Activated CD8-positive, alpha-beta memory T cell treated with anti-CD3 and anti-CD28 coated beads, Interleukin-2, amount 10 ng/mL, durations not matched to agents 7 days and 5 days (primary cell): ENCODE measurements around the gene ASXL3. TPM values are rescaled to one million over a fixed set of nuclear protein-coding genes. Genes with fewer than 3 reads are reported as not detected.

ENCODE experiments used
- ATAC-seq: fragments of 150-1000 bp; cut with Tn5 transposase; one replicate; pipeline ENCODE4 v1.10.0; 2021; ENCODE audit warnings: moderate library complexity
- CTCF ChIA-PET: fragments of 350-600 bp; sonication (Branson Sonifier 250); formaldehyde crosslinking; loops from one replicate; lab custom pipeline; 2021; ENCODE audit warnings: antibody characterized with exemption; lab: Charles Lee
- DNase-seq: peaks from one replicate; pipeline ENCODE4 v3.0.0-alpha.2; 2020
- H3K27ac Mint-ChIP-seq: one replicate; pipeline ENCODE4 v1.8.0; 2021; ENCODE audit warnings: mild to moderate bottlenecking, mixed read lengths
- H3K27me3 Mint-ChIP-seq: one replicate; pipeline ENCODE4 v1.8.0; 2021; ENCODE audit warnings: mixed read lengths
- H3K36me3 Mint-ChIP-seq: one replicate; pipeline ENCODE4 v1.8.0; 2021; ENCODE audit warnings: mild to moderate bottlenecking, mixed read lengths
- H3K4me1 Mint-ChIP-seq: one replicate; pipeline ENCODE4 v1.8.0; 2021; ENCODE audit warnings: mixed read lengths
- H3K4me3 Mint-ChIP-seq: one replicate; pipeline ENCODE4 v1.8.0; 2021; ENCODE audit warnings: mild to moderate bottlenecking, moderate library complexity, mixed read lengths
- H3K9me3 Mint-ChIP-seq: one replicate; pipeline ENCODE4 v1.8.0; 2022; ENCODE audit warnings: low read depth, mixed read lengths
- total RNA-seq, 2 experiments: library from RNA; stranded (reverse); gene quantifications; one replicate each; pipeline ENCODE4 v1.2.3, GENCODE V29; 2021

Gene ASXL3
- total RNA-seq, 2 experiments from 2014 or later: not detected

GRCh38 chr18:33696332-33697162 is 118.5 kb downstream of the ASXL3 start:
- no peaks in the 10 kb centered on the region for H3K4me1 Mint-ChIP-seq
- no peak for DNase-seq
- H3K36me3 Mint-ChIP-seq: no peaks in the 10 kb centered on the region
- CTCF ChIA-PET: no interaction called here
- no peaks in the 10 kb centered on the region for H3K27me3 Mint-ChIP-seq
- no peak overlapping the region for H3K27ac Mint-ChIP-seq
- no peak overlapping the region for H3K4me3 Mint-ChIP-seq
- no peaks in the 10 kb centered on the region for H3K9me3 Mint-ChIP-seq
- ATAC-seq: no peak

GRCh38 chr18:33697498-33697897 is 119.5 kb downstream of the ASXL3 start:
- Mint-ChIP-seq H3K4me3 (no peak overlapping the region), H3K27me3 (no peaks in the 10 kb centered on the region), H3K36me3 (no peaks in the 10 kb centered on the region), H3K9me3 (no peaks in the 10 kb centered on the region), H3K27ac (no peak overlapping the region), H3K4me1 (no peaks in the 10 kb centered on the region)
- DNase-seq (no peak), ATAC-seq (no peak)
- CTCF ChIA-PET: no interaction called here

GRCh38 chr18:33699372-33699771 is 121.4 kb downstream of the ASXL3 start:
- no peak overlapping the region for H3K27ac Mint-ChIP-seq
- H3K9me3 Mint-ChIP-seq: no peaks in the 10 kb centered on the region
- no peaks in the 10 kb centered on the region for H3K4me1 Mint-ChIP-seq
- CTCF ChIA-PET: no interaction called here
- H3K4me3 Mint-ChIP-seq: no peak overlapping the region
- ATAC-seq: no peak
- DNase-seq: no peak
- no peaks in the 10 kb centered on the region for H3K27me3 Mint-ChIP-seq
- no peaks in the 10 kb centered on the region for H3K36me3 Mint-ChIP-seq

GRCh38 chr18:33700513-33700976 is 122.5 kb downstream of the ASXL3 start:
- Mint-ChIP-seq H3K4me1 (no peaks in the 10 kb centered on the region), H3K36me3 (no peaks in the 10 kb centered on the region), H3K4me3 (no peak overlapping the region), H3K27ac (no peak overlapping the region), H3K27me3 (no peaks in the 10 kb centered on the region), H3K9me3 (no peaks in the 10 kb centered on the region)
- DNase-seq (no peak), ATAC-seq (no peak)
- CTCF ChIA-PET: no interaction called here

- Mint-ChIP-seq H3K36me3 (no peaks in the 10 kb centered on the region), H3K4me1 (no peaks in the 10 kb centered on the region), H3K4me3 (no peak overlapping the region), H3K27me3 (no peaks in the 10 kb centered on the region), H3K27ac (no peak overlapping the region), H3K9me3 (no peaks in the 10 kb centered on the region)
- no peak for ATAC-seq
- DNase-seq: no peak
- CTCF ChIA-PET: no interaction called here
Observed at GRCh38 chr18:33702625-33703024, 124.6 kb downstream of the ASXL3 start.

- CTCF ChIA-PET: no interaction called here
- Mint-ChIP-seq H3K36me3 (no peaks in the 10 kb centered on the region), H3K27me3 (no peaks in the 10 kb centered on the region), H3K4me1 (no peaks in the 10 kb centered on the region), H3K9me3 (peaks cover 2% of the 10 kb centered on the region), H3K4me3 (no peak overlapping the region), H3K27ac (no peak overlapping the region)
- ATAC-seq (no peak), DNase-seq (no peak)
Observed at GRCh38 chr18:33706391-33706790, 128.4 kb downstream of the ASXL3 start.

- H3K27ac Mint-ChIP-seq: no peak overlapping the region
- H3K36me3 Mint-ChIP-seq: no peaks in the 10 kb centered on the region
- no peak overlapping the region for H3K4me3 Mint-ChIP-seq
- no peaks in the 10 kb centered on the region for H3K4me1 Mint-ChIP-seq
- ATAC-seq (no peak), DNase-seq (no peak)
- no peaks in the 10 kb centered on the region for H3K27me3 Mint-ChIP-seq
- H3K9me3 Mint-ChIP-seq: peaks cover 2% of the 10 kb centered on the region
- CTCF ChIA-PET: no interaction called here
Observed at GRCh38 chr18:33708876-33709275, 130.9 kb downstream of the ASXL3 start.

GRCh38 chr18:33710269-33710668 is 132.2 kb downstream of the ASXL3 start:
- no peaks in the 10 kb centered on the region for H3K36me3 Mint-ChIP-seq
- CTCF ChIA-PET: no interaction called here
- H3K4me1 Mint-ChIP-seq: no peaks in the 10 kb centered on the region
- H3K9me3 Mint-ChIP-seq: peaks cover 6% of the 10 kb centered on the region
- H3K4me3 Mint-ChIP-seq: no peak overlapping the region
- DNase-seq (no peak), ATAC-seq (no peak)
- H3K27me3 Mint-ChIP-seq: no peaks in the 10 kb centered on the region
- H3K27ac Mint-ChIP-seq: no peak overlapping the region

- no peak for ATAC-seq
- Mint-ChIP-seq H3K4me1 (no peaks in the 10 kb centered on the region), H3K36me3 (no peaks in the 10 kb centered on the region), H3K4me3 (no peak overlapping the region), H3K9me3 (peaks cover 6% of the 10 kb centered on the region), H3K27me3 (no peaks in the 10 kb centered on the region), H3K27ac (no peak overlapping the region)
- DNase-seq: no peak
- CTCF ChIA-PET: no interaction called here
Observed at GRCh38 chr18:33711514-33711913, 133.5 kb downstream of the ASXL3 start.

- ATAC-seq (no peak), DNase-seq (no peak)
- Mint-ChIP-seq H3K4me1 (no peaks in the 10 kb centered on the region), H3K36me3 (no peaks in the 10 kb centered on the region), H3K4me3 (no peak overlapping the region), H3K27ac (no peak overlapping the region), H3K27me3 (no peaks in the 10 kb centered on the region), H3K9me3 (peaks cover 6% of the 10 kb centered on the region)
- CTCF ChIA-PET: no interaction called here
Observed at GRCh38 chr18:33712719-33713118, 134.7 kb downstream of the ASXL3 start.

GRCh38 chr18:33716061-33716683 is 138.2 kb downstream of the ASXL3 start:
- no peak for ATAC-seq
- DNase-seq: no peak
- H3K9me3 Mint-ChIP-seq: peaks cover 4% of the 10 kb centered on the region
- H3K27ac Mint-ChIP-seq: no peak overlapping the region
- H3K36me3 Mint-ChIP-seq: no peaks in the 10 kb centered on the region
- H3K4me1 Mint-ChIP-seq: no peaks in the 10 kb centered on the region
- no peak overlapping the region for H3K4me3 Mint-ChIP-seq
- CTCF ChIA-PET: no interaction called here
- H3K27me3 Mint-ChIP-seq: no peaks in the 10 kb centered on the region

GRCh38 chr18:33717339-33717738 is 139.3 kb downstream of the ASXL3 start:
- Mint-ChIP-seq H3K4me1 (no peaks in the 10 kb centered on the region), H3K27ac (no peak overlapping the region), H3K9me3 (peaks cover 9% of the 10 kb centered on the region), H3K27me3 (no peaks in the 10 kb centered on the region), H3K36me3 (no peaks in the 10 kb centered on the region), H3K4me3 (no peak overlapping the region)
- CTCF ChIA-PET: no interaction called here
- DNase-seq: no peak
- ATAC-seq: no peak

- CTCF ChIA-PET: no interaction called here
- no peak for ATAC-seq
Observed at GRCh38 chr18:33720133-33720532, 142.1 kb downstream of the ASXL3 start.

GRCh38 chr18:33729556-33729955 is 151.5 kb downstream of the ASXL3 start:
- H3K4me3 Mint-ChIP-seq: no peak overlapping the region
- CTCF ChIA-PET: no interaction called here
- peaks cover 4% of the 10 kb centered on the region for H3K9me3 Mint-ChIP-seq
- H3K4me1 Mint-ChIP-seq: no peaks in the 10 kb centered on the region
- no peaks in the 10 kb centered on the region for H3K27me3 Mint-ChIP-seq
- H3K36me3 Mint-ChIP-seq: no peaks in the 10 kb centered on the region
- ATAC-seq (no peak), DNase-seq (no peak)
- no peak overlapping the region for H3K27ac Mint-ChIP-seq

More at GRCh38 chr18:33720133-33720532, 142.1 kb downstream of the ASXL3 start:
- Mint-ChIP-seq H3K9me3 (peaks cover 5% of the 10 kb centered on the region), H3K36me3 (no peaks in the 10 kb centered on the region), H3K4me1 (no peaks in the 10 kb centered on the region), H3K27ac (no peak overlapping the region), H3K27me3 (no peaks in the 10 kb centered on the region), H3K4me3 (no peak overlapping the region)
- DNase-seq: no peak
